NT2/D1 (cell line): ENCODE data around the gene TAC1.

Experiments
- YY1 ChIP-seq: IDR thresholded peaks from 2 replicates; pipeline ENCODE4 v1.6.1; 2011; ENCODE audit not compliant: insufficient read length, insufficient read depth
- ZNF274 ChIP-seq: IDR thresholded peaks from 2 replicates; pipeline ENCODE4 v1.6.1; 2011; ENCODE audit warnings: mild to moderate bottlenecking, low read depth, low read length

- no peak for TF ChIP-seq YY1
- TF ChIP-seq ZNF274, result no peak
Measured at GRCh38 chr7:97735075-97735474, 3.2 kb downstream of the TAC1 start.
